HepG2 (cell line): Measurements from ENCODE around the gene DTWD2. TPM values are rescaled to one million over a fixed set of nuclear protein-coding genes. Genes with fewer than 3 reads are reported as not detected.

ENCODE experiments used
- HOMEZ ChIP-seq: IDR thresholded peaks from 2 replicates; pipeline ENCODE4 v1.6.1; 2016; ENCODE audit warnings: low read depth
- KDM5A ChIP-seq: fragments of 200-600 bp; sonication (generic); IDR thresholded peaks from 2 replicates; pipeline ENCODE4 v1.7.0; 2018; ENCODE audit warnings: antibody characterized with exemption, mild to moderate bottlenecking, low read length, borderline replicate concordance
- MEF2D ChIP-seq: sonication (generic); formaldehyde crosslinking; IDR thresholded peaks from 2 replicates; pipeline ENCODE4 v1.5.1; 2020; ENCODE audit warnings: mild to moderate bottlenecking, missing genetic modification reagents
- MYPOP ChIP-seq: sonication (generic); formaldehyde crosslinking; IDR thresholded peaks from 2 replicates; pipeline ENCODE4 v1.8.1; 2023; ENCODE audit warnings: mild to moderate bottlenecking, moderate library complexity, missing genetic modification reagents
- NFAT5 ChIP-seq: sonication (generic); formaldehyde crosslinking; IDR thresholded peaks from 2 replicates; pipeline ENCODE4 v1.4.0; 2020; ENCODE audit warnings: missing genetic modification reagents
- PAXIP1 ChIP-seq: sonication (generic); formaldehyde crosslinking; conservative IDR thresholded peaks from 2 replicates; pipeline ENCODE4 v1.4.0; 2020; ENCODE audit warnings: mild to moderate bottlenecking, missing genetic modification reagents, moderate library complexity
- PLRG1 ChIP-seq: fragments of 450-650 bp; conservative IDR thresholded peaks from 2 replicates; pipeline ENCODE4 v1.6.1; 2016
- SMYD3 ChIP-seq: sonication (generic); formaldehyde crosslinking; IDR thresholded peaks from 2 replicates; pipeline ENCODE4 v1.8.1; 2023; ENCODE audit warnings: mild to moderate bottlenecking, missing genetic modification reagents
- SPEN ChIP-seq: sonication (generic); formaldehyde crosslinking; IDR thresholded peaks from 2 replicates; pipeline ENCODE4 v1.5.1; 2020; ENCODE audit warnings: low read depth, mild to moderate bottlenecking, missing genetic modification reagents
- TMF1 ChIP-seq: sonication (generic); formaldehyde crosslinking; IDR thresholded peaks from 2 replicates; pipeline ENCODE4 v1.8.1; 2022; ENCODE audit warnings: low read depth, missing genetic modification reagents
- ZNF710 ChIP-seq: sonication (generic); formaldehyde crosslinking; IDR thresholded peaks from 2 replicates; pipeline ENCODE4 v1.5.0; 2020; ENCODE audit warnings: mild to moderate bottlenecking, missing genetic modification reagents, borderline replicate concordance
- ZNF749 ChIP-seq: sonication (generic); formaldehyde crosslinking; IDR thresholded peaks from 2 replicates; pipeline ENCODE4 v1.8.0; 2022; ENCODE audit warnings: mild to moderate bottlenecking, missing genetic modification reagents, moderate library complexity, borderline replicate concordance
- polyA plus RNA-seq, 8 experiments: library from polyadenylated mRNA; depleted of rRNA in 3 of 8; stranded (reverse) in 7 of 8; unstranded in 1 of 8; fragments of >200 nt; fragmentation: Illumina TruSeq in 4 of 8; extraction: Trizol in 4 of 8; gene quantifications; 2 replicates each; pipeline versions ENCODE4 v1.2.1 to v1.2.3, GENCODE V29; 2011 to 2016; ENCODE audit warnings: low read depth in 4 of 8, missing spikeins in 1 of 8, mixed read lengths in 1 of 8; ENCODE audit not compliant: insufficient read depth in 1 of 8
- total RNA-seq, 5 experiments: library from RNA; depleted of rRNA; stranded (reverse); fragments of >200 nt; fragmentation: Illumina TruSeq; extraction: Trizol; gene quantifications; 2 replicates each; pipeline ENCODE4 v1.2.3, GENCODE V29; 2016; ENCODE audit warnings: low read depth in 1 of 5

Gene DTWD2
- total and polyA plus RNA-seq, 2 of the 13 experiments (the other 11 are each of a cell fraction or from before 2014, with no cell fraction given), result 1.6 to 6.0 TPM

- TF ChIP-seq KDM5A (peak; percentile 57; the same call in 1 of the 2 replicates), MEF2D (CRISPR knock-in tag) (no peak), PLRG1 (no peak), MYPOP (CRISPR knock-in tag) (peak; percentile 94), SMYD3 (CRISPR knock-in tag) (peak; percentile 50; the same call in 1 of the 2 replicates), PAXIP1 (CRISPR knock-in tag) (peak; percentile 66), SPEN (peak; percentile 85), ZNF749 (CRISPR knock-in tag) (0 out of 2 replicates have a peak, but pooled peaks have one; percentile 49), HOMEZ (CRISPR knock-in tag) (peak; percentile 66; the same call in 1 of the 2 replicates), TMF1 (CRISPR knock-in tag) (peak; percentile 84), NFAT5 (CRISPR knock-in tag) (no peak; the same call in 1 of the 2 replicates), ZNF710 (CRISPR knock-in tag) (no peak)
Measured at GRCh38 chr5:118987988-118988865, at the start of gene DTWD2 (continued).
